Measurements from ENCODE around the gene FOXD1.
A peak's percentile ranks its signal among the peaks of the same experiment; 100 is the strongest.

The FOXD1 gene

DNA sequence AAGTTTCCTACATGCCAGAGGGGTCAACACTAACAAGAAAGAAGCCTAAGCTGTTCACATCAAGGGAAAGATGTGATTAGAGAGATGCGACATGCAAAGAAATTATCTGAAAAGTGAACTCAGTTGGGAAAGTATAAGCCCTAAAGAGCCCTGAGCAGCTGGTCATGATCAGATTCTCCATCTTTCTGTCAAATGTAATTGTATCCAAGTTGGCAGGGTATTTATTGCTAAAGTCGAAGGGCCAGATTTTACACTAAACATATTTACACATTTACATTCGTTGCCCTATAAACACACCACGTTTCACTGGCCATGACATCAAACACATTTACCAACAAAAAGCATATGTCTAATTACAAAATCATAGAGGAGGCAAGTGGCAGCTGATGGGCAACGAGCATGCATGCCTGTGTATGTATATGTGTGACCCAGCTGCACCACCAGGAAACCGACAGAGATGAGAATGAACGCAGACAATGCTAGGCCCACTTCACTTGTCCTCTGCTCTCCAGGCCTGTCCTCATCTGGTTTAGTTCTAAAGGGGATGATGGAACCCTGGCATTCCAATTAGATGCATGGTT lies 6.3 kb downstream of the FOXD1 start:
- DNase-seq, result no peak

DNA sequence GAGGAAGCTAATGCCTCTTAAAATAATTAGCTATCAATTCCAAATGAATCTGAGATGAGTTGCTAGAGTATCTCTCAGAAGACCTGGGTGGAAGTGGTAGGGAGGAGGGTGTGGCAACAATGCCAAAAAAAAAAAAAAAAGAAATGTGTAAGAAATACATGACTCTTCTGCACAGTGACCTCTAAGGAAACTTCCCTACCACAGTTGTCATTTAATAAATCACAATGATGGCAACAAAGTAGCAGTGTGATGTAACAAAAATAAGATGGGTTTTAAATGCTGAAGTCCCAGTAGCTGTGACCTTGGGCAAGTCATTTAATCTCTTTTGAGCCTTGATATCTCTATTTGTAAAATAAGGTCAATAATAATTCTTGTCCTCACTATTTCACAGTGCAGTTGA lies 7.2 kb downstream of the FOXD1 start:
- DNase-seq, result no peak

DNA sequence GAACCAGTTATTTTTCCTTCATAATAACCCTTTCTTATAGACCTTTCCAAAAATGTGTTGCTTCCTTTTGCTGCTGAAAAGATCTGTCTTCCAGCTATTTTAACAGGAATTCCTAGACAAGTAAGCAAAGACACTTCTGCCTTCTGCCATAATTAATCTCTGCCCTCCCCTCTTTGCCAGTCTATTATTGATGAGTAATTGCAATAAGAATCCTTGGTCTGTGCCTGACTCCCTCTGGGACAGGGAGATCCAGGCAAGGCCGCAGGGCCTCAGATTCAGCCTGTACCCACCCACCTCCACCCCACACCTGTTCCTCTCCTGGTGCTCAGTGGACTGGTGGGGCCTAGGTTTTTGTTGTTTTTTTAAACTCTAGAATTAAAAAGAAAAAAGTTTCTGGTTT lies 8.3 kb downstream of the FOXD1 start:
- no peak for DNase-seq

DNA sequence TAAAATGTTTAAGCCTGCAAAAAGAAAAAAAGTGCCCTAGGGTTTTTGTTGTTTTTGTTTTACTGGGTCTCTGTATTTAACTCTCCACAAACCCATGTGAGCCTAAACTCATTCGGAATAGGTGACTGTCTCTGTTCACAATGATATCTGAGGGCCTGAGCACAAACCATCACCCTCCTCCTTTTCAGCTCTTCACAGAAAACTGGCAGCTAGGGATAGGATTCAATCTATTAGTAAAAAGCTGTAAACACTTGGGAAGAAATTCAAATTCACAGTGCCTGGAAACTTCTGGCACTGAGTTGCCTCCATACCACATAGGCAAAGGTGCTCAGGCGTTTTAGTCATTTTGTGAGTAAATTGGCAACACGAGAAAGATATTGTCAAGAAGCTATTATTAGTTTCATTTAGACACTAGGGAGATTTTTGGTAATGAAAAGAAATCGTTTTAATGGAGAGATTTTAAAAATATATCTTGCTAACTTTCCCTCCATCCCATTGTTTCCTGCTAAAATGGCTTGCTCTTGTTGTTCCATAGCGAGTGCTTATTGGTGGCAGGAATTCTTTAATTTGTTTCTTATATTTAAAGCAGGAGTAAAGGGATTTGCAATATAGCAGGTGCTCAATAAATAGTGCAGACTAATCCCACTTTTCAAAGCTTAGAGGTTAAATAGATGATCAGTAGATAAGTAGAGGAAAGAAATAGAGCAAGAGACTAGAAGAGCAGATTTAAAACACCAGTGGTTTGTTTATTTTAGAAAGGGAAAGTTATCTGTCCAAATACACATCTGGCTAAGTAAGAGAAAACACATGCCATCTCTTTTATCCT lies 9.7 kb downstream of the FOXD1 start:
- no peak for DNase-seq

DNA sequence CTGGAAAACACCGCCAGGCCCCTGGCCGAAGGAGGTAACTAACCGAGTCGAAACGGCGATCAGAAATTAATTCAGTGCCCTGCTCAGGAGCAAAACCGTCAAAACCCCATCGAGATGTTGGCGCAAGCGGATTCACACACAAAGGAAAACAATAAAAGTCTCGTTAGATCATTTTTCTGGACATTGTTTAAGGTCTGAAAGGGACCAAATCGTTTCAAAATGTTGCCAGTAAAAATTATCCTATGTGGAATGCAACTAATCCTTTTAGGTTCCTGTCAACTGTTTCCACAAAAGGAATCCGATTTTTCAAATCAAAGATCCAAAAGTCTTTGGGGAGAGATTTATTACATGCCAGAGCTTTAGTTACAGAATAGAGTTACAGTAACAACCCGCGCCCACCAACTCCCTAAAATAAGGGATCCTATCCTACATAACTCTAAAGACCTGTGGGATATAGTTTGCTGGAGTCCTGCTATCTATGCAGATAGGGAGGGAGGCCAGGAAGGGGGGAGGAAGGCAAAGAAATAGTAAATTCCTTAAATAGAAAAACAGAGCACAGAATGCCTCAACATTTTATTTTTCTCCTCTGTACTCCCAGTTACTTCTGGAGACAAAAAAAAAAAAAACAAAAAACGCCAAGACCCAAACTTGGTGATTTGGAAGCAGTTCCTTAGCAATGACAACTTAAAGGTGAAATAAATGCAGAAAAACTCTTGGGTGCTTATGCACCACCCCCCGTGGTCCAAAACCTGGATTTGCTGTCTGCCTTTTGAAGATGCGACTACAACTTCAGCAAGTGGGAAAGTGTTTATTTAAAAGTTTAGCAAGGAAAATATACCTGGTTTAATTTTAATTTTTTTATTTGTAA lies 10.6 kb downstream of the FOXD1 start:
- no peak for DNase-seq

DNA sequence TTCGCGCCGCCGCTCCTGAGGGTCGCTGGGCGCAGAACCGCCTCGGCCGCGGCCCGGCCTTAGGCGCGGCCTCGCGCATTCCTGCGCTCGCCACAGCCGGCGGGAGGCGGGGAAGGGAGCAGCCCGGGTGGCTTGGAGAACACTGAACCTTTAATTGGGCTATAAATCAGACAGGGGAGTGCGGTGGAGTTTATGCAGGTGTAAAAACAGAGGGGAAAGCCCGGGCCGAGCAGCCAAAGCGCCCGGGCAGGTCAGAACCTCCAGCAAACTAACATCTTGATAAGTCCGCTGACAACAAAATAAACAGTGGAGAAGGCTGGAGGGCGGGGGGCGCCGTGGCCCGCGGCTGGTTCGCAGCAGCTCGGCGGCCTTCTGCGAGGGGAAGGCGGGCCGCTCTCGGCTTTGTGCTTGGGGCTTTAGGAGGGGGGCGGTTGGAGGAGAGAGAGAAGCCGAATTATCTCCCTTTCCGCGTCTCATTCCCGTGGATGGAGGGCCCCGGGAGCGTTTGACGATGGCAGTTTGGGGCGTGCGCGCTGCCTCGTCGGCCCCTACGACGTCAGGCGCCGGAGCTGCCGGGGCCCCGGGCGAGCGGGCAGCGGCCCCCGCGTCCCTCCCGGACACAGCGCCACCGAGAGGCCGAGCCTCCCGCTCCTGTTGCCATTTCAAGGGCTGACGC lies 11.3 kb downstream of the FOXD1 start:
- DNase-seq, result peak; percentile 97

DNA sequence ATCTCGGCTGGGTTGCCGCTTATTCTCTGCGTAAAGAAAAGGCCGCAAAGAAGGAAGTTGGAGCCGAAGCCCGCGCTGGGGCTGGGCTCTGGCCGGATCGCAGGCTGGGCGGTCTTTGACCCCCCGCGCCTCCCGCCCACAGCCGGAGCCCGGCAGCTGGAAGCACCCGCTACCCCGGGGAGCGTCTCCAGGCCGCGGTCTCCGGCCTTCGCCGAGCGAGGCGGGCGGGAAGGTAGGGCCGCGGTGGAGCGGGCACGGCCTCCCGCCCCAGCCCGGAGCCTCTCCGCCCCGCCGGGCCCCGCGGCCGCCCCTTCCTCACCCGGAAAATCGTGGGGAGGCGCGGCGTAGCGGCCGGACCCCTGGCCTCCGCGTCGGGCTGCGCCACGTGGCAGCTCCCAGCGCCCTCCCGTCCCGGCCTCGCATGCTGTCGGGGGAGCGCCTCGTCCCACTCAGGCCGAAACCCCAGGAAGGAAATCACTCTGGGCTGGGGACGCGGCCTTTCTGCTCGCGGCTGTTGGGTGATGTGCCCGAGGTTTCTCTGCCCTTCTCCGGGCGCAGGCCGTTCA lies 12.0 kb downstream of the FOXD1 start:
- DNase-seq, result no peak

DNA sequence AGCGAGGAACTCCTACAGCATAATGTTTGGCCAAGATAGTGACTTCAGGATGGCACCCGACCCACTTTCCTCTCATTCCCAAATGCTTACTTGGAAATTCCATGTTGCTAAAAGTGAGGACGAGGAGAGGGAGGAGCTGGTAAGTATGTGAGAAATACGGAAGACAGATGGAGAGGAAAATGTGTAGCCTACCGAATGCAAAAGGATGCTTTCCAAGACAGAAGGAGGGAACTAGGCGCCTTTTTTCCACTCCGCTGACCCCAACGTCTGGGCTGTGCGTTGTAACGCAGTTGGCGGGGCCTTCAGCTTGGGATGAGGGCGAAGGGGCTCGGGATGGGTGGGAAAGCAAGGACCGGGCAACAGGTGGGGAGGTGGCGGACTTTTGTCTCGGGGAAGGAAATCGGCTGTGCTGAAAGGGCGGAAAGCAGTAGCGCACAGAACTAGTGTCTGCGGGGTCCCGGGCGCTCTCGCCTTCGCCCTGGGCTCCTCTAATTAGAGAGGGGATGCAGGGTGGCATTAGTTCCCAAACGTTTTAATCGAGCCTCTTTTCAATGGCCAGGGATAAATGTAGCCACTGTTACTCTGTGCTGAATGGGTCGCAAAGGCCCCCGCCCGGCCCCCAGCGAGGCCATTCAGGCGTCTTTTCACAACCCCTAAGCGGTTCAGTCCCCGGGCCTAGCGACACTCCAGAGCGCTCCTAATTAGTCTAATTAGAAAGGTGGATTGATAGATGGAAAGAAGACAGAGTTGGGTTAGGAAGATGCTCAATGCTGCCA lies 12.6 kb downstream of the FOXD1 start:
- DNase-seq, result peak; percentile 79

DNA sequence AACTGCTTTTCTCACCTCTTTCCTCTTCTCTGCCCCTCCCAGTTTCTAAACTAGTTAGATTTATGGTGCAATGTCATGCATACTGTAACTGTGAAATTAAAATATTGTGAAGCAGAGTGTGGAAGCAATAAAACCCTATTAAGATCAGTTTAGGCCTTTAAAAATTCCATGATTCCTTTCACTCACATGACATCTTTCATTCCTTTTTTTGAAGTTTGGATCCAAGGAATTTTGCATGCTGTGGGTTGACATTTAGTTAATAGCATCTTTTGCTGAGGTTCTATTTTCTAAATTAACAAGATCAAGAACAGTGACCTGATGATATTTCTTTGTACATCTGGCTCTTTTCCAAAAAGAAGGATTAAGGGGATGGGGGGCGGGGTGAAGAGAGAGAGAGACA lies 13.7 kb downstream of the FOXD1 start:
- no peak for DNase-seq

DNA sequence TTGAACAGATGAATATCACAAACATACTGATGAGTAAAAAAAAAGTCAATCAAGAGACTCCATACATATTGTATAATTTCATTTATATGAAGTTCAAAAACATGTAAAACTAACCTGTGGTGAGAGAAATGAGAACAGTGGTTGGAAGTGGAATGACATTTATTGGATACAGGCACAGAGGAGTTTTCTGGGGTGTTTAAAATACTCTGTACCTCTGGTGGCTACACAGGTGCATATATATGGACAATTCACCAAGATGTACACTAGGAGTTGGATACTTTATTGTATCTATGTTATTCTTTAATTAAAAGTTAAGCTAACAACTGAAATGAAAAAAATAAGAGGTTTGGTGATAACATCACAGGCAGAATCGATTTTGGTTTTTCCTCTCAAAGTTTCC lies 14.1 kb downstream of the FOXD1 start:
- no peak for DNase-seq

DNA sequence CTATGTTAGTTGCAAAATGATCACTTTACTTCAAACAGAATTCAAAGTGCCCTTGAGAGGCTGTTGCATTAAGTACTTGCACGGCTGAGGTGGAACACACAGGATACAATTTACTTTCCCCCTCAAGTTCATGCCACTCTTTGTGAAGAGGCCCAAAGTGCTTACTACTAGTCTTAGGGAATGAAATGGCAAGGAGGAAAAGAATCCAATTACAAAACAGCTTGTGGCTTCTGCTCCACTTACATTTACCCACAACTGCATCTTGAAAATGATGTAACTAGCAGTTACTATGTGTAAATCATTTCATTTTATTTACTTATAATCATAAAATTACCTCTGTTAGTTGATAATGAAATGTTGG lies 14.6 kb downstream of the FOXD1 start:
- no peak for DNase-seq

DNA sequence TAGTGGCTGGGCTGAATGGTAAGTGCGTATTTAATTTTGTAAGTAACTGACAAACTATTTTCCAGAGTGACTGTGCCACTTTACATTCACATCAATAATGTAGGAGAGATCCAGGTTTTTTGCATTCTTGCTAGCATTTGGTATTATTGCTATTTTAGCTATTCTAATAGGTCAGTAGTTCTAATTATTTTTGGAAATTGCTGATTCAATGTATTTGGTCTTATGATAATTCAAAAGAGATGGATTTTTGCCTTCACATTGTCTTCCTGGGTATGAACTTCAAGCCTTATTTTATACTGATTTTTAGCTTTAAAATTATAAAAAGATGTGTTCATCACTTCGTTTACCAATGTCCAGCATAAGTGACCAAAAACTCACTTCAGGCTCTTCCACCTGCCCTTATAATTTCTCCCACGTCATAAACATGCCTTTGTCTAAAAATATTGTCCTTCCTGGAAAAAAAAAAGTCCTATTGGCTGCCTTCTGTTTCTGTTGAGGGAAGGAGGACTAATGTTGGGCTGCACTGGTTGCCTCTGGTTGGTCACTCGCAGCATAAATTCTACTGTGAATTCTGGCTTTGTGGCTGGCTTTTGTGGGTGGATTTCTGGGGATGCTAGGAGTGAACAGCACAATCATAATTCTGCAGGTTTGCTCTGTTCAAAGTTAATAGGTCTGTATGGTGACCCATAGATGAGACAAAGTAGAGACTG lies 15.2 kb downstream of the FOXD1 start:
- no peak for DNase-seq

DNA sequence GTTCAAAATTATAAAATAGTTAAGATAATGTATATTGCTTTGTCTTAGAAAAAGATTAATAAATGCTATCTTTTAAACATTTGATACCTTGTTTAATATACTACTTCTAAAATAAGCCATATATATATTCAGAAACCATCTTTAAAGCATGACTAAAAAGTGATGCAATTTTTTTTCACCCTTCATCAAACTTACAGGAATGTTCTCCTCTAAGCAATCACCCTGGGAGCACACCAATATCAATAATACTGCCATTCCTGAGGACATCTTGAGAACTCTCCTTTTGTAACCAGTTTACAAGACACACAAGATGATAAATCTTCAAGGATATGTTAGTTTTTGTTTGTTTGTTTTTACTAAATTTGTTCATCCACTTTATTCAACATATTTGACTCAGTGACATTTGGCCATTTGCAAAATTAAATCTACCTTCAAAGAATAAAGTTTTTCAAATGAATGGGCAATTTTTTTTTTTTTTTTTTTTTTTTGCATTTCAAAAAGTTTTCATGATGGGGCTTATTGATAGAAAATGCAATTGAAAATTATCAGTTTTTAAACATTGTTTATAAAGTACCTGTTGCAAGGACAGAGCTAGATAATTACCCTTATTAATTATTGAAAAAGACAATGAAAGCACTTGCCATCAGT lies 17.2 kb downstream of the FOXD1 start:
- no peak for DNase-seq

DNA sequence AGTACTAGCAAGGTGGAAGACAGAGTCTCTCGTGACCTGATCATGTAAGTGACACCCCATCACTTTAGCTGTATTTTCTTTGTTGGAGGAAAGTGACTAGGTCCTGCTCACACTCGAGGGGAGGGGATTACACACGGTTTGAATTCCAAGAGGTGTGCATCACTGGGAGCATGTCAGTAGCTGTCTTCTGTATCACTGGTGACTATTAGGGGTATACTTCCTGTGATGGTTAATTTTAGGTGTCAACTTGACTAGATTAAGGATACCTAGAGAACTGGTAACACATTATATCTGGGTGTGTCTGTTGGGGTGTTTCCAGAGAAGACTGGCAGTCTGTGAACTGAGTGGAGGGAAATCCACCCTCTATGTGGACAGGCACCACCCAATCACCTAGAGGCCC lies 22.5 kb downstream of the FOXD1 start:
- no peak for DNase-seq

DNA sequence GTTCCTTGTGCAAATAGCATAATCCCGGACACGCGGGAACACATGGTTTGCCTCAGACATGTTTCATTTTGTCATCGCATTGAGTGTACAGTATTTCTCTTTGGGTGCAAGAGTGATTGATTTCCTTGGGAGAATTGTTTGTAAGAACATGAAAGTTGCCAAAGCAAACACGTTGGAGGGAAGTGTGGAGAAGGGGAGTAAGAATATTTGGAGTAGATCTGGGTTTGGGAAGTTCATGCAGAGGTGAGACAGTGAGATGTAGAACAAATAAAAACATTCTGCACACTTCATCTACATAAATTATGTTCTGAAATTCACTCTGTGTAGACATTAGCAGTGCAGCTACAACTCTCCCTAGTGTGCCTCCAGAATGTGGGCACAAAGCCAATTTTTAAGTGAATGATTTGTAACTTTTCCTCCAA lies 24.0 kb downstream of the FOXD1 start:
- no peak for DNase-seq

DNA sequence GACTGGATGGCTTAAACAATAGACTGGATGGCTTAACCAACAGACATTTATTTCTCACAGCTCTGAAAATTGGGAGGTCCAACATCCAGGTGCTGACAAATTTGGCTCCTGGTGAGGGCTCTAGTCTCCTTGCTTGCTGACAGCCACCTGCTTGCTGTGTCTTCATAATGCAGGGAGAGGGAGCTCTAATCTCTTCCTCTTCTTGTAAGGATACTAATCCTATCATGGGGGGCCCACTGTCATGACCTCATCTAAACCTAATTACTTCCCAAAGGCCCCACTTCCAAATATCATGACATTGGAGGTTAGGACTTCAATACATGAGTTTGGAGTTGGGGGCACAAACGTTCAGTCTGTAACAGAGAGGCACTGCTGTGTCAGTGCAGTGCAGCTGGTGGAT lies 26.4 kb downstream of the FOXD1 start:
- no peak for DNase-seq

DNA sequence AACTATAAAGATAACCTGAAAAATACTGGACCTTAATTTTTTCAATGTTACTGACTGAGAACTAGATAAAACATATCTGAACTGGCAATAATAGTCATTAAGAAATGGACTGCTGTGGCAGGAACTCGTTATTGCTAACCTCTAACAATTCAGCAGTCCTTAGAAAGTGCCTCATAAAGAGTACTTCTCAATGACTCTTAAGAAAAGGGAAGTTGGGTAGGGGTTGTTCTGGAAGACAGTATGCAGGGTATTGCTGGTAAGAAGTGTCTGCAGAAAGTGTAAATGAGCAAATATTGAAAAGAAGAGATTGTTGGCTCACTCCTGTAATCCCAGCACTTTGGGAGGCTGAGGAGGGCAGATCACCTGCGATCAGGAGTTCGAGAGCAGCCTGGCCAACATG lies 27.9 kb downstream of the FOXD1 start:
- DNase-seq, result no peak

DNA sequence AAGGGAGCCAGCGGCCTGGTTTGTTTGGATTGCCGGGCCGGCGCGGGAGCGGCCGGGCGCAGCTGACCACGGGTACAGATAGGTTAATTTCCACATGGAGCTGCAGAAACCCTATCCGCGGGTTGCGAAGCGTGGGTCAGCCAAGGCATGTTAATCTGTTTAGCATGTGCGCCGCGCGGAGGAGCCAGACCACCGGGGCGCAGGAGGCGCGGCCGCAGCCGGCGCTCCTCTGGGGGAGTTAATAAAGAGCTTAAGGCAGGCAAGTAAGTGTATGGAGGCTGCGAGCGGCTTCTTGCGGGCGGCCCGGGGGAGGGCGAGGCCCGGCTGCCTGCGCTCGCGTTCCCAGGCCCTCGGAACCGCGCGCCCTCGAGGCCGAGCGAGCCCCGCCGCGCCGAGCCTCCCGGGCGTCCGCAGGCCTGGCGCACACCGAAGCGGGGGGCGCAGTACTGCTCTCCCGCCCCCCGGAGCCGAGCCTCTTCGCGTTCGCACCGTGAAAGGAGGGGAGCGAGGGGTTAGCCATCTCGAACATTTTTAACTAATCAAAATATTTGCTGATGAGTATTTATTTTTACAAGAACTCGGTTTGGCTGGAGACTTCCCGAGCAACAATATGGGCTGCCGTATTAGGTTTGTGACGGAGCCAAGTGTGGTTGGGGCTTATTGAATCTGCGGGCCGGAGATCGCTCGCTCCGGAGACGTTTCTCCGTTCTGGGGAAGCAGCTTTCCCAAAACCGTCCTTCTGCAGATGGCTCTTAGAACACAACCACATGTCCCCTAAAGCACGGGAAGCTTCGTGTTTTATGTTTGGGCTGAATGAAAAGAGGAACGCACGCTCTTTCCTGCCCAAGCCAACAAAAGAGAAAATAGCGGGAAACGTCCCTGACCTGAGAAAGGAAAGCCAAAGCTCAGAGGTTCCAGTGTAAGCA lies 28.8 kb downstream of the FOXD1 start:
- DNase-seq, result peak; percentile 88

DNA sequence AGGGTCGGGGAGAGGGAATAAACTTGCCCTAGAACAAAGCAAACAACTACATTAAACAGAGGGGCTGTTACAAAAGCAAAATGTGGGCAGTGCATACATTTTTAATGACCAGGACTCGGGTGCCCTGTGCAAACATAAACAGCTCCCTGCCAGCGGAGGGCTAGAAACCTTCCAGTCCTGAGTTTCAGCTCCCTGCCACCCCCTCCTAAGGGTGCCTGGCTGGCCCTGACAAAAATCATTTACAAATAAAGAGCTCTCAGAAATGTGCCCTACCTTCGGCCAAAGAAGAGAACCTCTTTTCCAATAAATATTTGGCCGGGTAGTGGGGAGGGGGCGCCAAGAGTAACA lies 29.5 kb downstream of the FOXD1 start:
- no peak for DNase-seq
